GM12891 (cell line): ENCODE results near the gene ENKD1.

ENCODE experiments used
- DNase-seq: peaks from one replicate; pipeline ENCODE4 v3.0.0; 2011; ENCODE audit warnings: low spot score; ENCODE audit not compliant: insufficient read length
- FAIRE-seq: peaks from 2 replicates; lab custom pipeline; 2011; peaks lifted over from hg19 to GRCh38; lab: Jason Lieb, UNC
- PAX5 ChIP-seq: IDR thresholded peaks from 2 replicates; pipeline ENCODE4 v1.6.1; 2011; ENCODE audit warnings: low read length, moderate library complexity, mild to moderate bottlenecking; ENCODE audit not compliant: insufficient read depth, severe bottlenecking
- POLR2A ChIP-seq: IDR thresholded peaks from 2 replicates; pipeline ENCODE4 v1.6.1; 2011; ENCODE audit warnings: low read depth, low read length, control low read depth
- POLR2AphosphoS5 ChIP-seq: IDR thresholded peaks from 2 replicates; pipeline ENCODE4 v1.6.1; 2011; ENCODE audit warnings: low read depth, low read length, control low read depth
- POU2F2 ChIP-seq: IDR thresholded peaks from 2 replicates; pipeline ENCODE4 v1.6.1; 2011; ENCODE audit warnings: low read depth, mild to moderate bottlenecking, control low read depth, low read length, moderate library complexity
- SPI1 ChIP-seq: IDR thresholded peaks from 2 replicates; pipeline ENCODE4 v1.6.1; 2011; ENCODE audit warnings: low read depth, low read length, control low read depth
- TAF1 ChIP-seq: IDR thresholded peaks from 2 replicates; pipeline ENCODE4 v1.6.1; 2011; ENCODE audit warnings: low read depth, low read length, control low read depth

ENKD1 gene

DNA sequence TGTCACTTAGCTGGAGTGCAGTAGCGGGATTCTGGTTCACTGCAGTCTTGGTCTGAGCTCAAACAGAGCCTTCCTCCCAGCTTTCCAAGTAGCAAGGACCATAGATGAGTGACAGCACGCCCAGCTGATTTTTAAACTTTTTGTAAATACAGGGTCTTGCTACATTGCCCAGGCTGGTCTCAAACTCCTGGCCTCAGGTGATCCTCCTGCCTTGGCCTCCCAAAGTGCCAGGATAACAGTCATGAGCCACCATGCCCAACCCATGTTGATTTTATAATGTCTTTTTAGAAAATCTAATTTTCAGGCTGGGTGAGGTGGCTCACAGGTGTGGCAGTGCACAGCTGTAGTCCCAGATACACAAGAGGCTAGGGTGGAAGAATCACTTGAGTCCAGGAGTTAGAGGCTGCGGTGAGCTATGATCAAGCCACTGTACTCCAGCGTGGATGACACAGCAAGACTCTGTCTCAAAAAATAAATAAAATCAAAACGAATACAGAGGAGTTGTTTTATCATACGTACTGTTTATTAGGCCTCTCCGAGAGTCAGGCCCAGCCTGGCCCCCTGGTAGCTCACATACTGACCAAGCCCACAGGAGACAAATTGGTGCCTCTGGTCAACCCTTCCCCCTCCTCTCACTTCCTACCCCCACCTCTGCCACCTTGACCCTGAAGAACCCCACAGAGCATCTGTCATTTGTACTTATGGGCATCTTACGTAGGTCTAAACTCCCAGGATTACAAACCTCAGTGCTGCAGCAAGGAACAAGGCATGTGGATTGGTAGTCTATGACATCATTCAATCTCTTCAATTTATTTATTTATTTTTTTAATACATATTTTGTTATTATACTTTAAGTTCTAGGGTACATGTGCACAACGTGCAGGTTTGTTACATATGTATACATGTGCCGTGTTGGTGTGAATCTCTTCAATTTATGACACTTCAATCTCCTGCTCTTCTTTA, 13.7 kb upstream of the ENKD1 start:
- TF ChIP-seq SPI1 = no peak
- TF ChIP-seq POLR2A = no peak
- no peak for TF ChIP-seq TAF1
- TF ChIP-seq POLR2AphosphoS5 = no peak
- TF ChIP-seq POU2F2 = no peak
- TF ChIP-seq PAX5 = no peak
- FAIRE-seq (no peak), DNase-seq (no peak)

GRCh38 chr16:67678354-67679023, 11.9 kb upstream of the ENKD1 start:
- FAIRE-seq = no peak
- TF ChIP-seq PAX5 (no peak), POU2F2 (no peak), TAF1 (no peak), POLR2AphosphoS5 (no peak), POLR2A (no peak), SPI1 (no peak)
- no peak for DNase-seq

DNA sequence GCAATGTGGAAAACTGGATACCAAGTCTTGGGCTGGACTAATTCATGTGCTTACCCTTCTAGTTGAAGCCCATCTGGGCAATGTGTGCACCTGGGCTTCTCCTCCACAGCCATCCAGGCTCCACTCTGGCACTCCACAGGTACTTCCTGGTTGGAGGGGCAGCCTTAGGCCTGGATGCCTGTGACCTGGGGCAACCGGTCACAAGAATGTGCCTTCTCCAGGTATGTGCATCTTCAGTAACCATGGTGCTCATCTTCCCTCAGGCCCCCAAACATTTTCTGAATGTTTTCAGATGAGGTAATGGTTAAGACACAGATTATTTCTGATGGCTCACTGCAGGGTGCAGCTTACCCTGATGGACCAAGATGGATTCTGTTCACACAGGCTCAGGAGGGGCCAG, 11.2 kb upstream of the ENKD1 start:
- TF ChIP-seq PAX5 = no peak
- TF ChIP-seq TAF1 = no peak
- no peak for TF ChIP-seq POU2F2
- no peak for TF ChIP-seq POLR2AphosphoS5
- no peak for TF ChIP-seq SPI1
- no peak for TF ChIP-seq POLR2A
- FAIRE-seq = no peak
- no peak for DNase-seq

DNA sequence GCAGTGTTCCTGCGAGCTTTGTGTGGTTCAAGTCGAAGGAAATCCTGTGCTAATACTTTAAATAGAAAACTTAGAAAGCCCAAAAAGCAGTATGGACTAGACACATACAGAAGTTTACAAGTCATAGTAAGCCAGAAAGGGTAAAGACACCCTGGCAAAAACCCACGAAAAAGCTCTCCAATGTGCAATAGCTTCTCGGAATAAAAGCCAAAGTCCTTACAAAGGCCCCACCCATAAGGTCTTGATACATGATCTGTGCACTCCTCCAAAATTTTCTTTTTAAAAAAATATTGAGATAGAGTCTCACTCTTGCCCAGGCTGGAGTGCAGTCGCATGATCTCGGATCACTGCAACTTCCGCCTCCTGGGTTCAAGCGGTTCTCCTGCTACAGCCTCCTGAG, 10.4 kb upstream of the ENKD1 start:
- FAIRE-seq (no peak), DNase-seq (no peak)
- TF ChIP-seq POLR2AphosphoS5 (no peak), PAX5 (no peak), SPI1 (no peak), POLR2A (no peak), POU2F2 (no peak), TAF1 (no peak)

DNA sequence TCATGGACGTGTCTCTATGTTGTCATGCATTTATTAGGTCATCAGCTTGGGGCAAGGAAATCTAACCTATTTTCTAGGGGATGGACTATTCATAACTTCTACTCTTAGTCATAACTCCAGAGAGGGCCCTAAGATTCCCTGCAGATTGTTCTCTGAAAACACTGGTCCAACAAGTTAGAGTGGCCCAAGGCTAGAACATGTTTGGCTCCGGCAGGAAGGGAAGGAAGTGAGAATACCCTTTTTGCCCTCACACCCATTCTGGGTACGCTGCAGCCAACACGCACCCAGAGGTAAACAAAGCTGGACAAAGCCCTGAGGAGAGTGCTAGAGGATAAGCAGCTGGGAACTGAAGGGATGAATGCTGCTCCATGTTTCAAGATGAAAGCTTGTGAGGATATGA, 10.0 kb upstream of the ENKD1 start:
- no peak for DNase-seq
- FAIRE-seq = no peak
- TF ChIP-seq POLR2AphosphoS5 (no peak), POU2F2 (no peak), POLR2A (no peak), PAX5 (no peak), TAF1 (no peak)

DNA sequence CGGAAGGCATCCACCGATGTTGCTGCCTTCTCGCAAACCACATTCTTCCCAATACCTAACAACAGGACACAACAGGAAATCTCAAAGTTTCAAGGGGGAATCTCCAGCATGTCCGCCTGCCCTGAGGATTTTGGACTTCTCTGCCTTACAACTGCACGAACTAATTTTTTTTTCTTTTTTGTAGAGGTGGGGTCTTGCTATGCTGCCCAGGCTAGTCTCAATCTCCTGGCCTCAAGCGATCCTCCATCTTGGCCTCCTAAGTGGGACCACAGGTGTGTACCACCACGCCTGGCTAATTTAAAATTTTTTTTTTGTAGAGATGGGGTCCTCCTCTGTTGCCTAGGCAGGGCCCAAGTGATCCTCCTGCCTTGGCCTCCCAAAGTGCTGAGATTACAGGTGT, 9.4 kb upstream of the ENKD1 start:
- FAIRE-seq = no peak
- no peak for DNase-seq
- no peak for TF ChIP-seq PAX5
- no peak for TF ChIP-seq POU2F2
- TF ChIP-seq POLR2AphosphoS5 = no peak
- no peak for TF ChIP-seq POLR2A
- no peak for TF ChIP-seq SPI1
- TF ChIP-seq TAF1 = no peak

DNA sequence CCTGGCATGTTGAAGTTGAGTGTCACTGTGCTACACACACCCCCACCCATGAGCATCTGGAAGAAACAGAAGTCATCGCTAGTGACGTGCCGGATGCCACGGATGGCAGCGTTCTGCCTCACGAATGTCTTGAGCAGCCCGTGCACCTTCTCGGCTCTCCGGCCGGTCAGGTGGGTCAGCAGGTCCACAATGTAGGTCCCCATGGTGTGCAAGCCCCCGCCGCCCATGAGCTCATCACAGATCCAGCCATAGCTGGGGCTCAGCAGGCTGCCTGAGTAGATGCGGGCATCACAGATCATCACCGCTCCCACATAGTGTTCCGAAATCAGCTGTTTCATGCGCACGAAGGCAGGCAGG, 9.0 kb upstream of the ENKD1 start:
- no peak for DNase-seq
- TF ChIP-seq POLR2AphosphoS5 (no peak), SPI1 (no peak), PAX5 (no peak), POU2F2 (no peak), TAF1 (no peak)
- FAIRE-seq = no peak

- TF ChIP-seq POU2F2 (no peak), POLR2A (no peak), SPI1 (no peak), PAX5 (no peak), TAF1 (no peak), POLR2AphosphoS5 (no peak)
- FAIRE-seq (no peak), DNase-seq (no peak)
Observed at GRCh38 chr16:67674851-67675578, 8.5 kb upstream of the ENKD1 start.

- TF ChIP-seq POU2F2 = no peak
- no peak for TF ChIP-seq SPI1
- no peak for TF ChIP-seq POLR2AphosphoS5
- TF ChIP-seq POLR2A = no peak
- TF ChIP-seq PAX5 = no peak
- TF ChIP-seq TAF1 = no peak
- FAIRE-seq = no peak
Observed at GRCh38 chr16:67673712-67674580, 7.4 kb upstream of the ENKD1 start.

More at GRCh38 chr16:67673712-67674580, 7.4 kb upstream of the ENKD1 start:
- DNase-seq = no peak
